ENCODE data around the gene NGF. TPM values are rescaled to one million over a fixed set of nuclear protein-coding genes. Genes with fewer than 3 reads are reported as not detected.

Gene NGF
- total RNA-seq, 1 donor from 2014 or later, result 2.1 TPM

DNA sequence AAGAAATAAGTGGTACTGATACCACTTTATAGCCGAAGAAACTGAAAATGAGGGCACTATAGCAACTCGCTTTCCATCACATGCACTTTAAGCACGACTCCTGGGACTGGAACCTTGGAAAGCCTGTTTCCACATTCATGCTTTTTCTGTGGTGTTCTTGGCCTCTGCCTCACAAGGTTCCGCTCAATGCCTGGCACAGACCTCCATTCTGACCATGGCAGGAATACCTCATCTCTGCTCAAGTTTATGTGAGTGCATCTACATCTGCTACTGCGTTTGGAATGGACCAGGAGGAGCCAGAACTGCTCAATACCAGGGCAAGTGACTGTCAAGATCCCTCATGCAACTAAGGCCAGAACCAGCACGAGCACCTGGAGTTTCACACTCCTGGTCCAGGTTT lies 11.6 kb downstream of the NGF start:
- Histone ChIP-seq H3K4me3 (peak overlapping the region in 1 of 2 donors; percentile 7), H3K4me1 (peaks cover 6 to 25% of the 10 kb centered on the region in 2 donors), H3K27me3 (no peaks in the 10 kb centered on the region), H3K27ac (peak overlapping the region; percentile 64 to 87), H3K9me3 (no peaks in the 10 kb centered on the region), H3K36me3 (no peaks in the 10 kb centered on the region)
- intact Hi-C loops (cut with DNase I), result no loop called here
- TF ChIP-seq, protein P1, sequence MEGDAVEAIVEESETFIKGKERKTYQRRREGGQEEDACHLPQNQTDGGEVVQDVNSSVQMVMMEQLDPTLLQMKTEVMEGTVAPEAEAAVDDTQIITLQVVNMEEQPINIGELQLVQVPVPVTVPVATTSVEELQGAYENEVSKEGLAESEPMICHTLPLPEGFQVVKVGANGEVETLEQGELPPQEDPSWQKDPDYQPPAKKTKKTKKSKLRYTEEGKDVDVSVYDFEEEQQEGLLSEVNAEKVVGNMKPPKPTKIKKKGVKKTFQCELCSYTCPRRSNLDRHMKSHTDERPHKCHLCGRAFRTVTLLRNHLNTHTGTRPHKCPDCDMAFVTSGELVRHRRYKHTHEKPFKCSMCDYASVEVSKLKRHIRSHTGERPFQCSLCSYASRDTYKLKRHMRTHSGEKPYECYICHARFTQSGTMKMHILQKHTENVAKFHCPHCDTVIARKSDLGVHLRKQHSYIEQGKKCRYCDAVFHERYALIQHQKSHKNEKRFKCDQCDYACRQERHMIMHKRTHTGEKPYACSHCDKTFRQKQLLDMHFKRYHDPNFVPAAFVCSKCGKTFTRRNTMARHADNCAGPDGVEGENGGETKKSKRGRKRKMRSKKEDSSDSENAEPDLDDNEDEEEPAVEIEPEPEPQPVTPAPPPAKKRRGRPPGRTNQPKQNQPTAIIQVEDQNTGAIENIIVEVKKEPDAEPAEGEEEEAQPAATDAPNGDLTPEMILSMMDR (IDR thresholded peaks at IDR 0.05), result no peak
- peak in 1 of 2 donors; percentile 35 for DNase-seq (ENCODE audit: low spot score in 2 of 2)

DNA sequence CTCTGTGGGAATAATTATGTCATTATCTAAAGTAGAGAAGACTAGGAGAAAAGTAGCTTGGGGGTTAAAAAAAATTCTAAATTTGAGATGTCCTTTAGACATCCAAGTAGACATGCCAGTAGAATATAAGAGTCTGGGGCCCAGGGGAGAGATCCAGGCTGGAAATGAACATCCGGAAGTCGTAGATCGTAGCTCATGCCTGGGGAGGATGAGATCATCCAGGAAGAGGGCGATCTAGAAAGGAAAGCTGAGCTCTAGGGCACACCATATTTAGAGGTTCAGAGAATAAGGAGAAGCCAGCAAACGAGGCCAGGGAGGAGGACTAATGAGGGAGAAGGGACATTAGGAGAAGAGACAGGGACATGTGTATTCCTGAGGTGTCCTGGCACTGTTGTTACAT lies 12.2 kb downstream of the NGF start:
- Histone ChIP-seq H3K36me3 (no peaks in the 10 kb centered on the region), H3K4me3 (no peak overlapping the region), H3K4me1 (peaks cover 4 to 19% of the 10 kb centered on the region in 2 donors), H3K9me3 (no peaks in the 10 kb centered on the region), H3K27me3 (no peaks in the 10 kb centered on the region), H3K27ac (peak overlapping the region; percentile 64 to 87)
- DNase-seq (ENCODE audit: low spot score in 2 of 2), result no peak
- intact Hi-C loops (cut with DNase I), result no loop called here
- TF ChIP-seq, protein P1 (IDR thresholded peaks at IDR 0.05), result no peak

DNA sequence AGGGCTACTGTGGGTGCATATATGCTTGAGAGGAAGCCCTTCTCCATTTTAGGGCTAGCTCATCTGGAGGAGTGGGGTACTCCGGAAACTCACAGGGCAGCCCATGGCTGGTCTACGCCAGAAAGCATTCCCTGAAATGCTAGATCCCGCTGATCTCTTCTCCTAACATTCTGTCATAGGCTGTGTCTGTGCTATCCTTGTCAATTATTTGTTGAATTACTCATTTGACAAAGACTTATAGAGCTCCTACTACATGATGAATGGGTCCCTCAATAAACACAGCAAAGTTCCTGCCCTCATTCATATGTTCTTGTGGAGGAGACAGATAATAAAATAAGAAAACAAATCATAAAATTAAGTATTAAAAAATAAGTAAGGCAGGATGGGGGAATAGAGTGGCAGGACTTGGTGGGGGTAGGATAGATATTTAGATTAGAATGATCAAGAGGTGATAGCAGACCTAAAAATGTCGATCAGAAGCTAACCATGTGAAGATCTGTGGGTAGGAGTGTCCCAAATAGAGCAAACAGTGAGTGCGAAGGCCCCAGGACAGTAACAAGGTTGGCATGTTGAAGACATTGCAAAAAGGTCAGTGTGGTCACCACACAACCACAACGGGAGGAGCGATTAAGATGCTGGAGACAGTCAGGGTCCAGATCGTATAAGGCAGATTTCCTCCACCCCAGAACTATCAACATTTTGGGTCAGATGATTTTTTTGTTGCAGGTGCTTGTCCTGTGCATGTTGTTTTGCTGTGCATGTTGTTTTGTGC lies 13.2 kb downstream of the NGF start:
- intact Hi-C loops (cut with DNase I), result no loop called here
- TF ChIP-seq, protein P1 (IDR thresholded peaks at IDR 0.05), result no peak
- no peak overlapping the region for H3K4me3 ChIP-seq
- H3K27ac ChIP-seq, result peak overlapping the region in 1 of 2 donors; percentile 87
- H3K4me1 ChIP-seq, result peaks cover under 1 to 12% of the 10 kb centered on the region in 2 donors
- H3K9me3 ChIP-seq, result no peaks in the 10 kb centered on the region
- no peak for DNase-seq (ENCODE audit: low spot score in 2 of 2)
- H3K27me3 ChIP-seq, result no peaks in the 10 kb centered on the region
- no peaks in the 10 kb centered on the region for H3K36me3 ChIP-seq

DNA sequence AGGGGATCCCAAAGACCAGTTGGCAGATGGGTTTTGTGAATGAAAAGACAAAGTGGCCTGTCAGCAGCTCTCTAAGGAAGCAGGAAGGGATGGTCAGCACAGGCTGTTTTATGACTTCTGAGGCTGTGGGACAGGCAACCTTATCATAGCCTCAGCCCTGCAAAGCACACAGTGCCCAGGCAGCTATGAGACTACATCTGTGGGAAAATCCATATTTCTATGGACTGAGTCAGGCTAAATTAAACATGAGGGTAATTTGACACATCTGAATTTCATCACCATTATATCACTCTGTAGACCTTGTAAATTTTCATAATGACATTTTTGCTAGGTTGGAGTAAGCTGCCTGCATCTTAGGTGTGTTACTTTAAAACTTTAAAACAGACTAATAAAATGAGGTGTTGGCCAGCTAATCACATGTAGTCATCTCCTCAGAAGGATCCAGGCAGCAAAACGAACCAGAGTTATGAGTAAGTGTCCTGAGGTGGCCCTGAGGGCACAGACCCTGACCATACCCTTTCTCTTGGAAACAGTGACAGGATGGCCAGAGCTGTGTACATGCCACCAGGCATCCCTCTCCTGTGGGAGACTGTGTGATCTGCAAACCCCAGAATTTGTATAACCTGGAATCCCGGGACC lies 14.6 kb downstream of the NGF start:
- intact Hi-C loops (cut with DNase I), result no loop called here
- H3K27ac ChIP-seq, result peak overlapping the region in 1 of 2 donors; percentile 23
- H3K4me1 ChIP-seq, result peaks cover 0 to 7% of the 10 kb centered on the region in 2 donors
- H3K4me3 ChIP-seq, result no peak overlapping the region
- H3K9me3 ChIP-seq, result no peaks in the 10 kb centered on the region
- TF ChIP-seq, protein P1 (IDR thresholded peaks at IDR 0.05), result no peak
- no peaks in the 10 kb centered on the region for H3K36me3 ChIP-seq
- H3K27me3 ChIP-seq, result no peaks in the 10 kb centered on the region
- no peak for DNase-seq (ENCODE audit: low spot score in 2 of 2)

DNA sequence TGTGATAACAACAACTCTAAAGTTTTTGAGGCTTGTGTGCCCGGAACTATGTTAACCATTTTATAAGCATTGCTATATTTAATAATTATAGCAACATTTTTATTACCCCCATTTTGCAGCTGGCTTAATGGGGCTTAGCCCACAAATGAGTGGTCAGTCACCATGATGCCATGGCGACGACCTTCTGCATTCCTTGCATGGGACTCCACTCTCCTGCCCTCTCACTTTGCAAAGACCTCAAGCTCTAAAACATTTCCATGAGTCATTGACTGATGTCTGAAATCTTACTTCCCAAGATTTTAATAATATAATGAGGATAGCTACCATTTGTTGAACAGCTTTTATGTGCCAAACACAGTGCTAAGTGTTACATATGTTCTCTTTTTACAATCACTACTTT lies 15.4 kb downstream of the NGF start:
- intact Hi-C loops (cut with DNase I), result no loop called here
- TF ChIP-seq, protein P1 (IDR thresholded peaks at IDR 0.05), result no peak
- H3K27ac ChIP-seq, result no peak overlapping the region

More for the DNA sequence above, 15.4 kb downstream of the NGF start:
- DNase-seq (ENCODE audit: low spot score in 2 of 2), result no peak
- Histone ChIP-seq H3K4me1 (peaks cover 0 to 7% of the 10 kb centered on the region in 2 donors), H3K9me3 (no peaks in the 10 kb centered on the region), H3K36me3 (no peaks in the 10 kb centered on the region), H3K27me3 (no peaks in the 10 kb centered on the region), H3K4me3 (no peak overlapping the region)

All from ascending aorta (tissue), 2 donors.